A549 (cell line): ENCODE results near the gene MACF1. TPM values are rescaled to one million over a fixed set of nuclear protein-coding genes. Genes with fewer than 3 reads are reported as not detected.
A peak's percentile ranks its signal among the peaks of the same experiment; 100 is the strongest.

Experiments used
- ATAC-seq, 2 experiments: fragments of 200-7000 bp in 1 of 2; fragments of >200 bp in 1 of 2; cut with Nextera tagmentation in 1 of 2; cut with Tn5 transposase in 1 of 2; 3 replicates each; pipeline versions ENCODE4 v1.8.0 to v1.9.1; 2018 to 2020; ENCODE audit warnings: mild to moderate bottlenecking in 1 of 2, moderate library complexity in 1 of 2
- CTCF ChIA-PET: fragments of 300-600 bp; sonication (Branson Sonifier 250); formaldehyde crosslinking; extraction: SDS; loops from one replicate; lab custom pipeline; 2021; ENCODE audit warnings: antibody characterized with exemption, inconsistent platforms; lab: Yijun Ruan, JAX
- POLR2A ChIA-PET: fragments of 350-600 bp; formaldehyde crosslinking; extraction: SDS; loops from one replicate; lab custom pipeline; 2021; ENCODE audit warnings: antibody characterized with exemption, inconsistent platforms; lab: Yijun Ruan, JAX
- DNase-seq, 2 experiments: peaks; one replicate each; pipeline versions ENCODE4 v3.0.0 to v3.0.0-alpha.2; 2011 to 2016; ENCODE audit warnings: low read depth in 1 of 2, low spot score in 1 of 2
- FAIRE-seq: peaks from 2 replicates; lab custom pipeline; 2011; peaks lifted over from hg19 to GRCh38; lab: Jason Lieb, UNC
- H3K27ac ChIP-seq, 2 experiments: fragments of >200 bp; sonication (Bioruptor Twin); formaldehyde crosslinking; 3 replicates each; pipeline ENCODE4 v1.5.1; 2016 to 2017
- H3K4me1 ChIP-seq: fragments of >200 bp; sonication (Bioruptor Twin); formaldehyde crosslinking; 3 replicates; pipeline ENCODE4 v1.6.1; 2016
- H3K4me2 ChIP-seq: fragments of >200 bp; sonication (Bioruptor Twin); formaldehyde crosslinking; 3 replicates; pipeline ENCODE4 v1.6.1; 2016
- H3K4me3 ChIP-seq: fragments of >200 bp; sonication (Bioruptor Twin); formaldehyde crosslinking; 3 replicates; pipeline ENCODE4 v1.5.1; 2016
- H3K9me3 ChIP-seq: fragments of >200 bp; sonication (Bioruptor Twin); formaldehyde crosslinking; 3 replicates; pipeline ENCODE4 v1.6.1; 2016
- CBX2 ChIP-seq: fragments of 200-600 bp; sonication (generic); IDR thresholded peaks from 2 replicates; pipeline ENCODE4 v1.6.1; 2016; ENCODE audit warnings: low read depth, mild to moderate bottlenecking, borderline replicate concordance
- CEBPB ChIP-seq, 2 experiments: fragments of >200 bp in 1 of 2; sonication (Bioruptor Twin) in 1 of 2; formaldehyde crosslinking in 1 of 2; IDR thresholded peaks; 2 replicates each; pipeline ENCODE4 v1.6.1; 2012 to 2016
- EP300 ChIP-seq, 2 experiments: fragments of >200 bp; sonication (Bioruptor Twin); formaldehyde crosslinking; IDR thresholded peaks; 2 replicates in 1 of 2; 3 replicates in 1 of 2; pipeline ENCODE4 v1.6.1; 2016 to 2017
- FOSL2 ChIP-seq, 2 experiments: fragments of 450-650 bp in 1 of 2; fragments of >200 bp in 1 of 2; sonication (Bioruptor Twin) in 1 of 2; formaldehyde crosslinking; IDR thresholded peaks; 2 replicates each; pipeline versions ENCODE4 v1.5.0 to v1.6.1; 2016 to 2020; ENCODE audit warnings: mild to moderate bottlenecking in 1 of 2, moderate library complexity in 1 of 2
- HDAC2 ChIP-seq: fragments of 200-600 bp; sonication (generic); IDR thresholded peaks from 2 replicates; pipeline ENCODE4 v1.6.1; 2016
- HEYL ChIP-seq: fragments of 250-450 bp; sonication (Bioruptor Pico); IDR thresholded peaks from 2 replicates; pipeline ENCODE4 v1.8.0; 2021; ENCODE audit warnings: mild to moderate bottlenecking, moderate library complexity
- HMGXB4 ChIP-seq: fragments of 250-450 bp; sonication (Bioruptor Pico); IDR thresholded peaks from 2 replicates; pipeline ENCODE4 v1.5.0; 2021; ENCODE audit warnings: mild to moderate bottlenecking, moderate library complexity, borderline replicate concordance
- KDM5A ChIP-seq: fragments of 200-600 bp; sonication (generic); IDR thresholded peaks from 2 replicates; pipeline ENCODE4 v1.6.1; 2016; ENCODE audit warnings: antibody characterized with exemption, mild to moderate bottlenecking
- MAFK ChIP-seq: fragments of 450-650 bp; IDR thresholded peaks from 2 replicates; pipeline ENCODE4 v1.6.1; 2014; ENCODE audit not compliant: partially characterized antibody
- MAX ChIP-seq: IDR thresholded peaks from 2 replicates; pipeline ENCODE4 v1.6.1; 2012
- NPAS2 ChIP-seq: fragments of 250-450 bp; sonication (Bioruptor Pico); IDR thresholded peaks from 2 replicates; pipeline ENCODE4 v1.8.0; 2022; ENCODE audit warnings: mild to moderate bottlenecking, moderate library complexity, borderline replicate concordance
- NR3C1 ChIP-seq: fragments of >200 bp; sonication (Bioruptor Twin); formaldehyde crosslinking; IDR thresholded peaks from 3 replicates; pipeline ENCODE4 v1.6.1; 2017
- PHF8 ChIP-seq: fragments of 200-600 bp; sonication (generic); IDR thresholded peaks from 2 replicates; pipeline ENCODE4 v1.6.1; 2016; ENCODE audit warnings: low read depth, mild to moderate bottlenecking, antibody characterized with exemption, moderate library complexity, borderline replicate concordance
- POLR2AphosphoS2 ChIP-seq: conservative IDR thresholded peaks from 2 replicates; pipeline ENCODE4 v1.6.1; 2012; ENCODE audit warnings: low read length, improper control_type of control experiment, inconsistent platforms
- RARB ChIP-seq: fragments of 250-450 bp; sonication (Bioruptor Pico); IDR thresholded peaks from 2 replicates; pipeline ENCODE4 v1.8.0; 2021; ENCODE audit warnings: mild to moderate bottlenecking, moderate library complexity
- RCOR1 ChIP-seq: fragments of 150-350 bp; IDR thresholded peaks from 2 replicates; pipeline ENCODE4 v1.6.1; 2014; ENCODE audit warnings: antibody characterized with exemption, low read length, low read depth
- RNF2 ChIP-seq: fragments of 200-600 bp; sonication (generic); IDR thresholded peaks from 2 replicates; pipeline ENCODE4 v1.6.1; 2016; ENCODE audit warnings: low read depth, mild to moderate bottlenecking, antibody characterized with exemption, moderate library complexity, borderline replicate concordance
- SMC3 ChIP-seq: fragments of >200 bp; sonication (Bioruptor Twin); formaldehyde crosslinking; IDR thresholded peaks from 3 replicates; pipeline ENCODE4 v1.6.1; 2018; ENCODE audit warnings: inconsistent platforms
- WGBS: methylation state at CpG from one replicate; pipeline ENCODE4 v1.1.6; 2017; ENCODE audit errors: missing lambda C conversion rate; 5-methylcytosine and 5-hydroxymethylcytosine counted together
- polyA plus RNA-seq, 4 experiments: library from polyadenylated mRNA; depleted of rRNA in 3 of 4; stranded (reverse); fragments of >200 nt; fragmentation: RNase III in 1 of 4; extraction: RNeasy Plus Mini Kit Qiagen cat#74134 plus additional on column Dnase treatment in 1 of 4; gene quantifications; 2 replicates in 3 of 4; 3 replicates in 1 of 4; pipeline ENCODE4 v1.2.3, GENCODE V29; 2011 to 2017

Gene MACF1
- polyA plus RNA-seq, 2 of the 4 experiments (the other 2 are of a cell fraction): 45.7 to 64.2 TPM

GRCh38 chr1:39196244-39197215 lies 8.0 kb upstream of the MACF1 start (continued):
- TF ChIP-seq RCOR1: no peak
- no peak for TF ChIP-seq MAX
- TF ChIP-seq POLR2AphosphoS2: no peak
- no peak for TF ChIP-seq RARB (CRISPR knock-in tag)
- TF ChIP-seq SMC3: no peak

GRCh38 chr1:39199593-39199992 lies 4.9 kb upstream of the MACF1 start:
- FAIRE-seq (no peak), ATAC-seq (no peak), DNase-seq (no peak)
- 94% methylated on average over 1 of the region's 1 CpG for WGBS
- H3K4me2 ChIP-seq: no peak overlapping the region
- no peaks in the 10 kb centered on the region for H3K9me3 ChIP-seq
- H3K27ac ChIP-seq: no peak overlapping the region
- POLR2A ChIA-PET: no interaction called here
- TF ChIP-seq HDAC2: no peak
- no peak for TF ChIP-seq CBX2
- TF ChIP-seq NPAS2: no peak
- no peak for TF ChIP-seq POLR2AphosphoS2
- no peak for TF ChIP-seq NR3C1
- no peak for TF ChIP-seq RNF2
- TF ChIP-seq PHF8: no peak
- TF ChIP-seq HMGXB4 (CRISPR knock-in tag): no peak
- no peak for TF ChIP-seq RCOR1
- TF ChIP-seq MAFK: no peak
- no peak for TF ChIP-seq FOSL2 (IDR thresholded peaks at IDR 0.05)
- no peak for TF ChIP-seq FOSL2 (CRISPR knock-in tag; IDR thresholded peaks at IDR 0.05)
- TF ChIP-seq KDM5A: no peak
- TF ChIP-seq EP300 (IDR thresholded peaks at IDR 0.05): no peak
- TF ChIP-seq HEYL (CRISPR knock-in tag): no peak
- CTCF ChIA-PET: interaction anchor here (1.1 to 3.9 kb wide), 3 partner anchors 9 to 101 kb away, joined by 4 to 18 read pairs (median 9); no protein-coding TSS in a partner anchor
- H3K4me3 ChIP-seq: no peak overlapping the region
- H3K4me1 ChIP-seq: peaks cover 51% of the 10 kb centered on the region

- ChIA-PET CTCF (interaction anchor here (1.1 to 3.1 kb wide), 14 partner anchors 13 to 107 kb away, joined by 3 to 26 read pairs (median 5); no protein-coding TSS in a partner anchor), POLR2A (no interaction called here)
- Histone ChIP-seq H3K9me3 (no peaks in the 10 kb centered on the region), H3K4me1 (peaks cover 43% of the 10 kb centered on the region), H3K4me3 (peak overlapping the region; percentile 35), H3K27ac (peak overlapping the region; percentile 77 to 88), H3K4me2 (peak overlapping the region; percentile 91)
- FAIRE-seq (no peak), ATAC-seq (peak; percentile 58 to 63), DNase-seq (no peak)
- WGBS: 60% methylated on average over 4 of the region's 4 CpGs
- peak; percentile 5 for TF ChIP-seq MAFK
- TF ChIP-seq CEBPB (IDR thresholded peaks at IDR 0.05): no peak
Measured at GRCh38 chr1:39205102-39205780, 746 bp downstream of the MACF1 start.
